Regular cardiac myocyte (primary cell): ENCODE measurements around the gene CCDC34. TPM values are rescaled to one million over a fixed set of nuclear protein-coding genes. Genes with fewer than 3 reads are reported as not detected.

Experiments used
- total RNA-seq: library from RNA; depleted of rRNA; stranded (reverse); fragments of >200 nt; gene quantifications from 2 replicates; pipeline ENCODE4 v1.2.3, GENCODE V29; 2014

Gene CCDC34
- total RNA-seq = 4.8 and 10.5 TPM in 2 replicates

GRCh38 chr11:27362749-27363575 is at the start of gene CCDC34:
TSS of gene CCDC34 (minus strand) at chr11:27363215. CDS start at chr11:27363194, 21 bp downstream.

Other genes with a start within 250 kb of the CCDC34 start
- gene LGR4, start 109.6 kb upstream of the CCDC34 start, total RNA-seq = 27.6 and 44.0 TPM in 2 replicates
- gene LIN7C, start 143.6 kb upstream of the CCDC34 start, total RNA-seq = 58.9 and 85.1 TPM in 2 replicates